ENCODE results near the gene UIMC1.
"Not testable (repeated sequence)": the region's sequence is repeated elsewhere in the genome, so short reads cannot be mapped to it uniquely, and the experiment has no call there.

The UIMC1 gene

GRCh38 chr5:177006265-177006972 lies at the start of gene UIMC1:
Gene UIMC1, minus strand, starts transcription at chr5:177006779. Its CDS starts 24,164 bp downstream, at chr5:176982615.
- H3K27me3 Mint-ChIP-seq (ENCODE audit: low read depth): no peaks in the 10 kb centered on the region
- H3K4me3 Mint-ChIP-seq: peak within 1 kb of the TSS; percentile 95 to 98 (median 97)
- peak within 1 kb of the TSS; percentile 87 to 98 (median 97) for H3K27ac Mint-ChIP-seq
- peaks cover 3% of the 10 kb centered on the region for H3K9me3 Mint-ChIP-seq
- peaks cover under 1% of the 10 kb centered on the region for H3K36me3 Mint-ChIP-seq (ENCODE audit: low read depth)
- no peak for TF ChIP-seq CTCF (IDR thresholded peaks at IDR 0.05; ENCODE audit: unreplicated experiment in 3 of 3)
- peaks cover 13% of the 10 kb centered on the region for H3K4me1 Mint-ChIP-seq

GRCh38 chr5:177049285-177049684 lies 42.7 kb upstream of the UIMC1 start:
- H3K27ac Mint-ChIP-seq: no peak overlapping the region
- no peaks in the 10 kb centered on the region for H3K27me3 Mint-ChIP-seq (ENCODE audit: low read depth)
- no peak overlapping the region for H3K4me3 Mint-ChIP-seq
- no peaks in the 10 kb centered on the region for H3K4me1 Mint-ChIP-seq
- no peak for TF ChIP-seq CTCF (IDR thresholded peaks at IDR 0.05; ENCODE audit: unreplicated experiment in 3 of 3)
- H3K36me3 Mint-ChIP-seq (ENCODE audit: low read depth): peaks cover 42% of the 10 kb centered on the region
- no peaks in the 10 kb centered on the region for H3K9me3 Mint-ChIP-seq

GRCh38 chr5:177048531-177048930 lies 42.0 kb upstream of the UIMC1 start:
- H3K9me3 Mint-ChIP-seq; H3K4me3 Mint-ChIP-seq; H3K27me3 Mint-ChIP-seq (ENCODE audit: low read depth); H3K27ac Mint-ChIP-seq; H3K4me1 Mint-ChIP-seq: not testable (repeated sequence)
- peaks cover 46% of the 10 kb centered on the region for H3K36me3 Mint-ChIP-seq (ENCODE audit: low read depth)

GRCh38 chr5:177045631-177046030 lies 39.1 kb upstream of the UIMC1 start:
- H3K4me3 Mint-ChIP-seq: no peak overlapping the region
- H3K27ac Mint-ChIP-seq: no peak overlapping the region
- no peaks in the 10 kb centered on the region for H3K4me1 Mint-ChIP-seq
- H3K27me3 Mint-ChIP-seq (ENCODE audit: low read depth): no peaks in the 10 kb centered on the region
- no peak for TF ChIP-seq CTCF (IDR thresholded peaks at IDR 0.05; ENCODE audit: unreplicated experiment in 3 of 3)
- no peaks in the 10 kb centered on the region for H3K9me3 Mint-ChIP-seq
- H3K36me3 Mint-ChIP-seq (ENCODE audit: low read depth): peaks cover 48% of the 10 kb centered on the region

- TF ChIP-seq CTCF (IDR thresholded peaks at IDR 0.05; ENCODE audit: unreplicated experiment in 3 of 3): no peak
- H3K27me3 Mint-ChIP-seq (ENCODE audit: low read depth): no peaks in the 10 kb centered on the region
- peak overlapping the region in 1 of 3 experiments; percentile 43 for H3K27ac Mint-ChIP-seq
- H3K4me1 Mint-ChIP-seq: no peaks in the 10 kb centered on the region
- peaks cover 46% of the 10 kb centered on the region for H3K36me3 Mint-ChIP-seq (ENCODE audit: low read depth)
- no peaks in the 10 kb centered on the region for H3K9me3 Mint-ChIP-seq
- H3K4me3 Mint-ChIP-seq: no peak overlapping the region
Observed at GRCh38 chr5:177044641-177045040, 38.1 kb upstream of the UIMC1 start.

GRCh38 chr5:177043958-177044357 lies 37.4 kb upstream of the UIMC1 start:
- H3K4me3 Mint-ChIP-seq: no peak overlapping the region
- H3K36me3 Mint-ChIP-seq (ENCODE audit: low read depth): peaks cover 39% of the 10 kb centered on the region
- no peak overlapping the region for H3K27ac Mint-ChIP-seq
- no peaks in the 10 kb centered on the region for H3K27me3 Mint-ChIP-seq (ENCODE audit: low read depth)
- no peak for TF ChIP-seq CTCF (IDR thresholded peaks at IDR 0.05; ENCODE audit: unreplicated experiment in 3 of 3)
- no peaks in the 10 kb centered on the region for H3K9me3 Mint-ChIP-seq
- no peaks in the 10 kb centered on the region for H3K4me1 Mint-ChIP-seq

Data from nephron (organoid).